ENCODE data around the gene SLC35F3. TPM values are rescaled to one million over a fixed set of nuclear protein-coding genes. Genes with fewer than 3 reads are reported as not detected.

The SLC35F3 gene
- total RNA-seq, 2 experiments from 2014 or later, result not detected

DNA sequence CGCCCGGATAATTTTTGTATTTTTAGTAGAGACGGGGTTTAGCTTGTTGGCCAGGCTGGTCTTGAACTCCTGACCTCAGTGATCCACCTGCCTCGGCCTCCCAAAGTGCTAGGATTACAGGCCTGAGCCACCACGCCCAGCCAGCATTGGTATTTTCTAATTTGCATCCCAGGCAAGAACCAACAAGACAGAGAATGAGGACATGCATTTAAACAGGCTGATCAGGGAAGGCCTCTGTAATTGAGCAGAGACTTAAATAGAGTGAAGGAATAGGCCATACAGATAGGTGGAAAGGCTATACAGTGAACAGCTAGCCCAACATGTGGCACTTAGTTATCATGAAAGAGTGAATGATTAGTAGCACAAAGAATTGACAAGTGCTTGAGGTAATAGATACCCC, 230.4 kb downstream of the SLC35F3 start:
- DNase-seq (ENCODE audit: low spot score), result no peak
- H4K20me1 ChIP-seq (ENCODE audit: insufficient read depth, low read length), result no peaks in the 10 kb centered on the region
- H3K4me3 ChIP-seq (ENCODE audit: low read depth, low read length, poor library complexity, severe bottlenecking), result no peak overlapping the region
- no peak overlapping the region for H2AFZ ChIP-seq (ENCODE audit: low read length)
- ChIA-PET POLR2A (no interaction called here), CTCF (ENCODE audit: unreplicated experiment) (no interaction called here)
- no peaks in the 10 kb centered on the region for H3K79me2 ChIP-seq (ENCODE audit: insufficient read depth, low read depth, low read length)
- no peaks in the 10 kb centered on the region for H3K4me1 ChIP-seq (ENCODE audit: insufficient read depth, low read length, poor library complexity, severe bottlenecking)
- TF ChIP-seq EZH2phosphoT487 (IDR thresholded peaks at IDR 0.05; ENCODE audit: borderline replicate concordance, low read depth, low read length), result no peak
- TF ChIP-seq, protein P1, sequence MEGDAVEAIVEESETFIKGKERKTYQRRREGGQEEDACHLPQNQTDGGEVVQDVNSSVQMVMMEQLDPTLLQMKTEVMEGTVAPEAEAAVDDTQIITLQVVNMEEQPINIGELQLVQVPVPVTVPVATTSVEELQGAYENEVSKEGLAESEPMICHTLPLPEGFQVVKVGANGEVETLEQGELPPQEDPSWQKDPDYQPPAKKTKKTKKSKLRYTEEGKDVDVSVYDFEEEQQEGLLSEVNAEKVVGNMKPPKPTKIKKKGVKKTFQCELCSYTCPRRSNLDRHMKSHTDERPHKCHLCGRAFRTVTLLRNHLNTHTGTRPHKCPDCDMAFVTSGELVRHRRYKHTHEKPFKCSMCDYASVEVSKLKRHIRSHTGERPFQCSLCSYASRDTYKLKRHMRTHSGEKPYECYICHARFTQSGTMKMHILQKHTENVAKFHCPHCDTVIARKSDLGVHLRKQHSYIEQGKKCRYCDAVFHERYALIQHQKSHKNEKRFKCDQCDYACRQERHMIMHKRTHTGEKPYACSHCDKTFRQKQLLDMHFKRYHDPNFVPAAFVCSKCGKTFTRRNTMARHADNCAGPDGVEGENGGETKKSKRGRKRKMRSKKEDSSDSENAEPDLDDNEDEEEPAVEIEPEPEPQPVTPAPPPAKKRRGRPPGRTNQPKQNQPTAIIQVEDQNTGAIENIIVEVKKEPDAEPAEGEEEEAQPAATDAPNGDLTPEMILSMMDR (conservative IDR thresholded peaks at IDR 0.05; ENCODE audit: low read length), result no peak
- BruUV-seq (replicated peaks), result no TSS peak
- no peak overlapping the region for H3K4me2 ChIP-seq (ENCODE audit: low read length)
- H3K9me2 ChIP-seq (ENCODE audit: insufficient read depth, low read length), result no peaks in the 10 kb centered on the region
- intact Hi-C loops (cut with micrococcal nuclease; ENCODE audit: unreplicated experiment), result no loop called here
- no peaks in the 10 kb centered on the region for H3K9me3 ChIP-seq (ENCODE audit: low read length)
- no peaks in the 10 kb centered on the region for H3K36me3 ChIP-seq (ENCODE audit: insufficient read depth, low read length)
- H3K27ac ChIP-seq (ENCODE audit: low read depth, low read length, poor library complexity, severe bottlenecking), result no peak overlapping the region

DNA sequence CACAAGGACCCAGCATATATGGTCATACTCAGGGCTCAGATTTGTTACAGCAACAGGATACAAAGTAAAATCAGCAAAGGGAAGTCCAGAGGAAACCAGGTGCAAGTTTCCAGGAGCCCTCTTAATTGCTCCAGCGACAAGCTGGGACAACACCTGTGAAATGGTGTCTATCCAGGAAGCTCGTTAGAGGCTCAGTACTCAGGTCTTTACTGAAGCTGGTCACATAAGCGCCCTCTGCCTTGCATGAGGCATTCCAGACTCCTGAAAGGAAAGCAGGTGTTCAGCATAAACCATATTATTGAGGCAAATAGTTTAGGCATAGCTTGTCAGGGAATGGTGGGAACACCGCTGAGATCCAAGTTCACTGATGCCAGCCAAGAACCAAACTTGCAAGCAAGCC, 231.0 kb downstream of the SLC35F3 start:
- Histone ChIP-seq H3K9me2 (ENCODE audit: insufficient read depth, low read length) (no peaks in the 10 kb centered on the region), H2AFZ (ENCODE audit: low read length) (no peak overlapping the region), H3K36me3 (ENCODE audit: insufficient read depth, low read length) (no peaks in the 10 kb centered on the region), H3K4me1 (ENCODE audit: insufficient read depth, low read length, poor library complexity, severe bottlenecking) (no peaks in the 10 kb centered on the region), H3K27ac (ENCODE audit: low read depth, low read length, poor library complexity, severe bottlenecking) (no peak overlapping the region), H3K4me2 (ENCODE audit: low read length) (no peak overlapping the region), H3K4me3 (ENCODE audit: low read depth, low read length, poor library complexity, severe bottlenecking) (no peak overlapping the region), H4K20me1 (ENCODE audit: insufficient read depth, low read length) (no peaks in the 10 kb centered on the region), H3K9me3 (ENCODE audit: low read length) (no peaks in the 10 kb centered on the region), H3K79me2 (ENCODE audit: insufficient read depth, low read depth, low read length) (no peaks in the 10 kb centered on the region)
- TF ChIP-seq, protein P1 (conservative IDR thresholded peaks at IDR 0.05; ENCODE audit: low read length), result no peak
- TF ChIP-seq EZH2phosphoT487 (IDR thresholded peaks at IDR 0.05; ENCODE audit: borderline replicate concordance, low read depth, low read length), result no peak
- CTCF ChIA-PET (ENCODE audit: unreplicated experiment), result no interaction called here
- no peak for DNase-seq (ENCODE audit: low spot score)
- no TSS peak for BruUV-seq (replicated peaks)
- intact Hi-C loops (cut with micrococcal nuclease; ENCODE audit: unreplicated experiment), result no loop called here
- POLR2A ChIA-PET, result interaction anchor here (0.8 kb wide), 1 partner anchor 13 kb away, joined by 3 read pairs; no protein-coding TSS in a partner anchor

DNA sequence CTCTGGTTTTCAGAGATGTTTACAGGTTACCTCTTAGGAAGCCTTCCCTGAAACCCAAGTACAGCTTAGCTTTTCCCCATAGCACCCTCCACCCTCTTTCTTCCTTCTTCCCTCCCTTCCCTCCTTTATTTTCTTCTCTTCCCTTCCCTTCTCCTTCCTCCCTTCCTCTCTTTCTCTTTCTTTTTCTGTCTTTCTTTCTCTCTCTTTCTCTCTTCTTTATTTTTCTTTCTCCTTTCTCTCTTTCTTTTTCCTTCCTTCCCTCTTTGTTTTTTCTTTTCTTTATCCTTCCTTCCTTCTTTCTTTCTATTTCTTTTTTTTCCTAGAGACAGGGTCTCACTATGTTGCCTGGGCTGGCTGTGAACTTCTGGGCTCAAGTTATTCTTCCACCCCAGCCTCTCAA, 231.6 kb downstream of the SLC35F3 start:
- Histone ChIP-seq H3K4me2 (ENCODE audit: low read length) (no peak overlapping the region), H3K4me3 (ENCODE audit: low read depth, low read length, poor library complexity, severe bottlenecking) (no peak overlapping the region), H3K79me2 (ENCODE audit: insufficient read depth, low read depth, low read length) (no peaks in the 10 kb centered on the region), H3K27ac (ENCODE audit: low read depth, low read length, poor library complexity, severe bottlenecking) (no peak overlapping the region), H3K9me3 (ENCODE audit: low read length) (no peaks in the 10 kb centered on the region), H3K4me1 (ENCODE audit: insufficient read depth, low read length, poor library complexity, severe bottlenecking) (no peaks in the 10 kb centered on the region), H3K36me3 (ENCODE audit: insufficient read depth, low read length) (no peaks in the 10 kb centered on the region), H4K20me1 (ENCODE audit: insufficient read depth, low read length) (no peaks in the 10 kb centered on the region), H3K9me2 (ENCODE audit: insufficient read depth, low read length) (no peaks in the 10 kb centered on the region), H2AFZ (ENCODE audit: low read length) (no peak overlapping the region)
- no TSS peak for BruUV-seq (replicated peaks)
- no peak for DNase-seq (ENCODE audit: low spot score)
- TF ChIP-seq, protein P1 (conservative IDR thresholded peaks at IDR 0.05; ENCODE audit: low read length), result no peak
- TF ChIP-seq EZH2phosphoT487 (IDR thresholded peaks at IDR 0.05; ENCODE audit: borderline replicate concordance, low read depth, low read length), result no peak
- intact Hi-C loops (cut with micrococcal nuclease; ENCODE audit: unreplicated experiment), result no loop called here
- ChIA-PET CTCF (ENCODE audit: unreplicated experiment) (no interaction called here), POLR2A (interaction anchor here (0.8 to 1.1 kb wide), 2 partner anchors 13 to 238 kb away, joined by 3 to 5 read pairs; no protein-coding TSS in a partner anchor)
